Measurements from ENCODE around the gene RXFP4. TPM values are rescaled to one million over a fixed set of nuclear protein-coding genes. Genes with fewer than 3 reads are reported as not detected.
A peak's percentile ranks its signal among the peaks of the same experiment; 100 is the strongest.

The RXFP4 gene
- total and polyA plus RNA-seq, 9 of the 15 experiments (the other 6 are each of a cell fraction or from before 2014, with no cell fraction given), result 0.64 TPM; not detected in 8

DNA sequence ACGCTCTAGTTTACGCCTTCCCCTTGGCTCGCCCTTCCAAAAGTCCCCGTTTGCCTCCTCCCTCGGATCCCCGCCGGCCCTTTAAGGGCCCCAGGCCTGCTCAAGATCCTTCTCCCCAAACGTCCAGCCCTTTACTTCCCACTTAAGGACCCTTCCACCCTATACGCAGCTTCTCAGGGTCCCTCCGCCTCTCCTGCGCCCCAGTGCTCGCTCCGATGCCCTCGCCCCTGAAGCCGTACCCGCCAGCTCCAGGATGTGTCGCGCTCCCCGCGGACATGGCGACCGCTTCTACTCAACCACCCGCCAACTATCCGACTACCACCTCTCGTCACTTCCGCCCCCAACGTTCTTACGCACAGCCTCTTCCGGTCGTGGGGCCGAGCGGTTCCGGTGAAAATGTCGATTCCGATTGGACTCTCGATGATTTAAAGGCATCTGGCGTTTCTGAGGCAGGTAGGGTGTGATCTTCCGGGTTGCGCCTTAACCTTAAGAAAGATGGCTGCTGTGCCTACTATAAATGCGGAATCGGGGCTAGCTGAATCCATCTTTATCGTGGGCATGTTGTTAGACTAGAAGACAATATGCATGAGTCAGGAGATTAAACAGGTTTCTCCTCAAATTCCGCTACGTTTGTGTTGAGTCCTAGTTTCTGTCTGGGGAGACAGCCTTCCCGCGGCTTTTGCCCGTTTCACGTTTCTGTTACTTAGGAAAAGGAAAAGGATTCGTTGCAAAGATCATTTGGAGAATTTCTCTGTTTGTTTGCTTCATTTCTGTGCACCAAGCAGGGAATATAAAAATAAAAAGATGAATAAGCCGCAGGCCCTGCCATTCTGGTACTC, 7.1 kb upstream of the RXFP4 start, which contains the start of gene KHDC4 (continued):
- TF ChIP-seq, protein P1, sequence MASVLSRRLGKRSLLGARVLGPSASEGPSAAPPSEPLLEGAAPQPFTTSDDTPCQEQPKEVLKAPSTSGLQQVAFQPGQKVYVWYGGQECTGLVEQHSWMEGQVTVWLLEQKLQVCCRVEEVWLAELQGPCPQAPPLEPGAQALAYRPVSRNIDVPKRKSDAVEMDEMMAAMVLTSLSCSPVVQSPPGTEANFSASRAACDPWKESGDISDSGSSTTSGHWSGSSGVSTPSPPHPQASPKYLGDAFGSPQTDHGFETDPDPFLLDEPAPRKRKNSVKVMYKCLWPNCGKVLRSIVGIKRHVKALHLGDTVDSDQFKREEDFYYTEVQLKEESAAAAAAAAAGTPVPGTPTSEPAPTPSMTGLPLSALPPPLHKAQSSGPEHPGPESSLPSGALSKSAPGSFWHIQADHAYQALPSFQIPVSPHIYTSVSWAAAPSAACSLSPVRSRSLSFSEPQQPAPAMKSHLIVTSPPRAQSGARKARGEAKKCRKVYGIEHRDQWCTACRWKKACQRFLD (CRISPR knock-in tag; IDR thresholded peaks at IDR 0.05), result peak; percentile 89
- no peak for TF ChIP-seq EZH2 (IDR thresholded peaks at IDR 0.05; ENCODE audit: borderline replicate concordance, low read depth, low read length)
- TF ChIP-seq SIN3B (IDR thresholded peaks at IDR 0.05; ENCODE audit: low read depth), result peak; percentile 48; the same call in 1 of the 2 replicates
- TF ChIP-seq MXI1 (IDR thresholded peaks at IDR 0.05; ENCODE audit: low read depth, low read length), result no peak
- TF ChIP-seq, protein P2, sequence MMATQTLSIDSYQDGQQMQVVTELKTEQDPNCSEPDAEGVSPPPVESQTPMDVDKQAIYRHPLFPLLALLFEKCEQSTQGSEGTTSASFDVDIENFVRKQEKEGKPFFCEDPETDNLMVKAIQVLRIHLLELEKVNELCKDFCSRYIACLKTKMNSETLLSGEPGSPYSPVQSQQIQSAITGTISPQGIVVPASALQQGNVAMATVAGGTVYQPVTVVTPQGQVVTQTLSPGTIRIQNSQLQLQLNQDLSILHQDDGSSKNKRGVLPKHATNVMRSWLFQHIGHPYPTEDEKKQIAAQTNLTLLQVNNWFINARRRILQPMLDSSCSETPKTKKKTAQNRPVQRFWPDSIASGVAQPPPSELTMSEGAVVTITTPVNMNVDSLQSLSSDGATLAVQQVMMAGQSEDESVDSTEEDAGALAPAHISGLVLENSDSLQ (IDR thresholded peaks at IDR 0.05), result peak; percentile 99
- TF ChIP-seq, protein P3, sequence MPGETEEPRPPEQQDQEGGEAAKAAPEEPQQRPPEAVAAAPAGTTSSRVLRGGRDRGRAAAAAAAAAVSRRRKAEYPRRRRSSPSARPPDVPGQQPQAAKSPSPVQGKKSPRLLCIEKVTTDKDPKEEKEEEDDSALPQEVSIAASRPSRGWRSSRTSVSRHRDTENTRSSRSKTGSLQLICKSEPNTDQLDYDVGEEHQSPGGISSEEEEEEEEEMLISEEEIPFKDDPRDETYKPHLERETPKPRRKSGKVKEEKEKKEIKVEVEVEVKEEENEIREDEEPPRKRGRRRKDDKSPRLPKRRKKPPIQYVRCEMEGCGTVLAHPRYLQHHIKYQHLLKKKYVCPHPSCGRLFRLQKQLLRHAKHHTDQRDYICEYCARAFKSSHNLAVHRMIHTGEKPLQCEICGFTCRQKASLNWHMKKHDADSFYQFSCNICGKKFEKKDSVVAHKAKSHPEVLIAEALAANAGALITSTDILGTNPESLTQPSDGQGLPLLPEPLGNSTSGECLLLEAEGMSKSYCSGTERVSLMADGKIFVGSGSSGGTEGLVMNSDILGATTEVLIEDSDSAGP (CRISPR knock-in tag; IDR thresholded peaks at IDR 0.05), result no peak; the same call in 1 of the 2 replicates
- TF ChIP-seq MCM3 (IDR thresholded peaks at IDR 0.05), result no peak
- no peak for TF ChIP-seq XRCC4 (IDR thresholded peaks at IDR 0.05; ENCODE audit: extremely low read depth, insufficient read depth, insufficient read length)
- TF ChIP-seq TSC22D4 (tag; IDR thresholded peaks at IDR 0.05), result no peak
- TF ChIP-seq NFIX (CRISPR knock-in tag; IDR thresholded peaks at IDR 0.05; ENCODE audit: low read depth), result no peak
- peak; percentile 26; the same call in 1 of the 2 replicates for TF ChIP-seq BCOR (IDR thresholded peaks at IDR 0.05)
- peak; percentile 45; the same call in 1 of the 2 replicates for TF ChIP-seq CC2D1A (IDR thresholded peaks at IDR 0.05)
- TF ChIP-seq FIP1L1 (IDR thresholded peaks at IDR 0.05; ENCODE audit: low read depth, low read length, poor library complexity, severe bottlenecking), result no peak
- TF ChIP-seq RCOR1 (IDR thresholded peaks at IDR 0.05; ENCODE audit: borderline replicate concordance in 1 of 2, low read depth in 2 of 2, low read length in 2 of 2), result no peak; a peak in 1 of 4 replicates
- TF ChIP-seq FOXK1 (CRISPR knock-in tag; IDR thresholded peaks at IDR 0.05; ENCODE audit: borderline replicate concordance), result no peak
- TF ChIP-seq ELF2 (CRISPR knock-in tag; IDR thresholded peaks at IDR 0.05), result peak; percentile 87; the same call in 1 of the 2 replicates
- TF ChIP-seq, protein P4, sequence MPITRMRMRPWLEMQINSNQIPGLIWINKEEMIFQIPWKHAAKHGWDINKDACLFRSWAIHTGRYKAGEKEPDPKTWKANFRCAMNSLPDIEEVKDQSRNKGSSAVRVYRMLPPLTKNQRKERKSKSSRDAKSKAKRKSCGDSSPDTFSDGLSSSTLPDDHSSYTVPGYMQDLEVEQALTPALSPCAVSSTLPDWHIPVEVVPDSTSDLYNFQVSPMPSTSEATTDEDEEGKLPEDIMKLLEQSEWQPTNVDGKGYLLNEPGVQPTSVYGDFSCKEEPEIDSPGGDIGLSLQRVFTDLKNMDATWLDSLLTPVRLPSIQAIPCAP (CRISPR knock-in tag; IDR thresholded peaks at IDR 0.05; ENCODE audit: borderline replicate concordance), result no peak
- no peak for TF ChIP-seq TRIM28 (IDR thresholded peaks at IDR 0.05)
- no peak for TF ChIP-seq NR3C1 (CRISPR knock-in tag; IDR thresholded peaks at IDR 0.05)
- TF ChIP-seq, protein P5, sequence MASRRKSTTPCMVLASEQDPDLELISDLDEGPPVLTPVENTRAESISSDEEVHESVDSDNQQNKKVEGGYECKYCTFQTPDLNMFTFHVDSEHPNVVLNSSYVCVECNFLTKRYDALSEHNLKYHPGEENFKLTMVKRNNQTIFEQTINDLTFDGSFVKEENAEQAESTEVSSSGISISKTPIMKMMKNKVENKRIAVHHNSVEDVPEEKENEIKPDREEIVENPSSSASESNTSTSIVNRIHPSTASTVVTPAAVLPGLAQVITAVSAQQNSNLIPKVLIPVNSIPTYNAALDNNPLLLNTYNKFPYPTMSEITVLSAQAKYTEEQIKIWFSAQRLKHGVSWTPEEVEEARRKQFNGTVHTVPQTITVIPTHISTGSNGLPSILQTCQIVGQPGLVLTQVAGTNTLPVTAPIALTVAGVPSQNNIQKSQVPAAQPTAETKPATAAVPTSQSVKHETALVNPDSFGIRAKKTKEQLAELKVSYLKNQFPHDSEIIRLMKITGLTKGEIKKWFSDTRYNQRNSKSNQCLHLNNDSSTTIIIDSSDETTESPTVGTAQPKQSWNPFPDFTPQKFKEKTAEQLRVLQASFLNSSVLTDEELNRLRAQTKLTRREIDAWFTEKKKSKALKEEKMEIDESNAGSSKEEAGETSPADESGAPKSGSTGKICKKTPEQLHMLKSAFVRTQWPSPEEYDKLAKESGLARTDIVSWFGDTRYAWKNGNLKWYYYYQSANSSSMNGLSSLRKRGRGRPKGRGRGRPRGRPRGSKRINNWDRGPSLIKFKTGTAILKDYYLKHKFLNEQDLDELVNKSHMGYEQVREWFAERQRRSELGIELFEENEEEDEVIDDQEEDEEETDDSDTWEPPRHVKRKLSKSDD (conservative IDR thresholded peaks at IDR 0.05; ENCODE audit: low read length), result no peak
- TF ChIP-seq SMARCC2 (IDR thresholded peaks at IDR 0.05; ENCODE audit: low read depth), result no peak; the same call in 1 of the 2 replicates
